Measurements from ENCODE around the gene FOXN3.

- TF ChIP-seq SMC3 (IDR thresholded peaks at IDR 0.05) (no peak), EP300 (IDR thresholded peaks at IDR 0.05) (no peak)
- TF ChIP-seq, protein P1, sequence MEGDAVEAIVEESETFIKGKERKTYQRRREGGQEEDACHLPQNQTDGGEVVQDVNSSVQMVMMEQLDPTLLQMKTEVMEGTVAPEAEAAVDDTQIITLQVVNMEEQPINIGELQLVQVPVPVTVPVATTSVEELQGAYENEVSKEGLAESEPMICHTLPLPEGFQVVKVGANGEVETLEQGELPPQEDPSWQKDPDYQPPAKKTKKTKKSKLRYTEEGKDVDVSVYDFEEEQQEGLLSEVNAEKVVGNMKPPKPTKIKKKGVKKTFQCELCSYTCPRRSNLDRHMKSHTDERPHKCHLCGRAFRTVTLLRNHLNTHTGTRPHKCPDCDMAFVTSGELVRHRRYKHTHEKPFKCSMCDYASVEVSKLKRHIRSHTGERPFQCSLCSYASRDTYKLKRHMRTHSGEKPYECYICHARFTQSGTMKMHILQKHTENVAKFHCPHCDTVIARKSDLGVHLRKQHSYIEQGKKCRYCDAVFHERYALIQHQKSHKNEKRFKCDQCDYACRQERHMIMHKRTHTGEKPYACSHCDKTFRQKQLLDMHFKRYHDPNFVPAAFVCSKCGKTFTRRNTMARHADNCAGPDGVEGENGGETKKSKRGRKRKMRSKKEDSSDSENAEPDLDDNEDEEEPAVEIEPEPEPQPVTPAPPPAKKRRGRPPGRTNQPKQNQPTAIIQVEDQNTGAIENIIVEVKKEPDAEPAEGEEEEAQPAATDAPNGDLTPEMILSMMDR (IDR thresholded peaks at IDR 0.05), result no peak
Measured at GRCh38 chr14:89411976-89412375, 5.1 kb downstream of the FOXN3 start.
